Tibial nerve (tissue), 4 donors: ENCODE data around the gene L3MBTL2. TPM values are rescaled to one million over a fixed set of nuclear protein-coding genes. Genes with fewer than 3 reads are reported as not detected.

Experiments used
- DNase-seq, 2 donors: peaks; one replicate each; pipeline ENCODE4 v3.0.0-alpha.2; 2019; ENCODE audit warnings: low spot score in 2 of 2
- H3K27ac ChIP-seq, 4 donors: fragments of 200-600 bp; sonication (generic) in 3 of 4; one replicate each; pipeline ENCODE4 v1.5.1; 2017 to 2019; ENCODE audit warnings: mild to moderate bottlenecking in 1 of 4
- H3K27me3 ChIP-seq, 2 donors: fragments of 200-600 bp; sonication (generic) in 1 of 2; one replicate each; pipeline versions ENCODE4 v1.5.1 to v1.6.0; 2017 to 2019
- H3K36me3 ChIP-seq, 3 donors: fragments of 200-600 bp; sonication (generic); one replicate each; pipeline ENCODE4 v1.5.1; 2018 to 2019
- H3K4me1 ChIP-seq, 4 donors: fragments of 200-600 bp; sonication (generic) in 3 of 4; one replicate each; pipeline ENCODE4 v1.5.1; 2017 to 2019
- H3K4me3 ChIP-seq, 4 donors: fragments of 200-600 bp; sonication (generic) in 3 of 4; one replicate each; pipeline ENCODE4 v1.5.1; 2017 to 2019; ENCODE audit warnings: mild to moderate bottlenecking in 1 of 4, moderate library complexity in 1 of 4
- H3K9me3 ChIP-seq, 4 donors: fragments of 200-600 bp; sonication (generic) in 3 of 4; one replicate each; pipeline ENCODE4 v1.5.1; 2017 to 2019
- EP300 ChIP-seq, 2 donors: sonication (generic); formaldehyde crosslinking; IDR thresholded peaks; one replicate each; pipeline ENCODE4 v1.6.1; 2017; ENCODE audit warnings: antibody characterized with exemption in 2 of 2, mild to moderate bottlenecking in 1 of 2
- POLR2A ChIP-seq, 2 donors: fragments of 450-650 bp; IDR thresholded peaks; one replicate each; pipeline ENCODE4 v1.6.1; 2017; ENCODE audit warnings: antibody characterized with exemption in 2 of 2, mild to moderate bottlenecking in 2 of 2, moderate library complexity in 2 of 2
- WGBS, 2 donors: methylation state at CpG; one replicate each; pipeline ENCODE4 v1.1.5; 2018; 5-methylcytosine and 5-hydroxymethylcytosine counted together
- total RNA-seq, 4 donors: library from RNA; depleted of rRNA; stranded (reverse); fragments of >200 nt; gene quantifications; one replicate each; pipeline ENCODE4 v1.1.0, GENCODE V29; 2016
- TF ChIP-seq, protein P1 (sequence below), 5 experiments: fragments of 200-600 bp in 3 of 5; fragments of 450-650 bp in 2 of 5; sonication (generic) in 3 of 5; IDR thresholded peaks; one replicate each; pipeline ENCODE4 v1.5.1; 2016 to 2019; ENCODE audit warnings: antibody characterized with exemption in 5 of 5, mild to moderate bottlenecking in 3 of 5, moderate library complexity in 2 of 5

L3MBTL2 gene
- total RNA-seq, 4 donors from 2014 or later = 21.2 to 27.4 (median 24.3) TPM

DNA sequence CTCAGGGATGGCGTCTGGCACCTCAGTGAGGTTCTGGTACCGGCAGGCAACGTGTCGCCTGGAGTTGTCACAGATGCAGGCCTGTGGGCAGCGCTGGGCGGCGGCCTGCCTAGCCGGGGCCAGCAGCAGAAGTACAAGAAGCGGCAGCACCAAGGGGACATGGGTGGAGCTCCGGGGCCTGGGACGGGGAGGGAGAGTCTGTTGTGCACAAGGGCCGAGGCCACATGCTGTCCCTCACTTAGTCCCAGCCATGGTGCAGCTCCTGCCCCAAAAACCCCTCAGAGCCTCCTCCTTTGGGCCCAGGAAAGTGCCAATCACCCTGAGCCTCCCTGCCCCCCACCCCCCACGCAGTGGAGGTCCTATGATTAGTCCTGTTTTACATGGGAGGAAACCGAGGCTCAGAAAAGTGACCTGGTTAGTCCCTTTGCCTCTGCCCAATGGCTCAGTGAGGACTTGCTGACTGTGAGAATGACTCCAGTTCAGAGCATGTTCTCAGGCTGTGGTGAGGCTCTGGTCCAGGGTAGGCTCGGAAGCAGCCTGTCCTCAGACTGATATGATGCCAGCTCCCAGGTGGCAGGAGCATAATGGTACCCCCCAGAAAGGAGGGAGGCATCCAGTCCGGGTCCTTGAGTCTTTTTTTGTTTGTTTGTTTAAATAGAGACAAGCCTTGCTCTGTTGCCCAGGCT, 34.5 kb downstream of the L3MBTL2 start:
- Histone ChIP-seq H3K36me3 (peaks cover 0 to 22% (median 0%) of the 10 kb centered on the region in 3 donors), H3K27me3 (no peaks in the 10 kb centered on the region), H3K27ac (peak overlapping the region; percentile 70 to 96 (median 88)), H3K9me3 (no peaks in the 10 kb centered on the region), H3K4me1 (peaks cover 0 to 39% (median 17%) of the 10 kb centered on the region in 4 donors), H3K4me3 (no peak overlapping the region)
- TF ChIP-seq EP300 (IDR thresholded peaks at IDR 0.05) = peak in 1 of 2 donors; percentile 18
- TF ChIP-seq, protein P1, sequence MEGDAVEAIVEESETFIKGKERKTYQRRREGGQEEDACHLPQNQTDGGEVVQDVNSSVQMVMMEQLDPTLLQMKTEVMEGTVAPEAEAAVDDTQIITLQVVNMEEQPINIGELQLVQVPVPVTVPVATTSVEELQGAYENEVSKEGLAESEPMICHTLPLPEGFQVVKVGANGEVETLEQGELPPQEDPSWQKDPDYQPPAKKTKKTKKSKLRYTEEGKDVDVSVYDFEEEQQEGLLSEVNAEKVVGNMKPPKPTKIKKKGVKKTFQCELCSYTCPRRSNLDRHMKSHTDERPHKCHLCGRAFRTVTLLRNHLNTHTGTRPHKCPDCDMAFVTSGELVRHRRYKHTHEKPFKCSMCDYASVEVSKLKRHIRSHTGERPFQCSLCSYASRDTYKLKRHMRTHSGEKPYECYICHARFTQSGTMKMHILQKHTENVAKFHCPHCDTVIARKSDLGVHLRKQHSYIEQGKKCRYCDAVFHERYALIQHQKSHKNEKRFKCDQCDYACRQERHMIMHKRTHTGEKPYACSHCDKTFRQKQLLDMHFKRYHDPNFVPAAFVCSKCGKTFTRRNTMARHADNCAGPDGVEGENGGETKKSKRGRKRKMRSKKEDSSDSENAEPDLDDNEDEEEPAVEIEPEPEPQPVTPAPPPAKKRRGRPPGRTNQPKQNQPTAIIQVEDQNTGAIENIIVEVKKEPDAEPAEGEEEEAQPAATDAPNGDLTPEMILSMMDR (IDR thresholded peaks at IDR 0.05) = no peak
- no peak for TF ChIP-seq POLR2A (IDR thresholded peaks at IDR 0.05)
- no peak for DNase-seq
- WGBS, 2 donors = 66 to 74% methylated on average over 14 to 16 of the region's 16 CpGs

DNA sequence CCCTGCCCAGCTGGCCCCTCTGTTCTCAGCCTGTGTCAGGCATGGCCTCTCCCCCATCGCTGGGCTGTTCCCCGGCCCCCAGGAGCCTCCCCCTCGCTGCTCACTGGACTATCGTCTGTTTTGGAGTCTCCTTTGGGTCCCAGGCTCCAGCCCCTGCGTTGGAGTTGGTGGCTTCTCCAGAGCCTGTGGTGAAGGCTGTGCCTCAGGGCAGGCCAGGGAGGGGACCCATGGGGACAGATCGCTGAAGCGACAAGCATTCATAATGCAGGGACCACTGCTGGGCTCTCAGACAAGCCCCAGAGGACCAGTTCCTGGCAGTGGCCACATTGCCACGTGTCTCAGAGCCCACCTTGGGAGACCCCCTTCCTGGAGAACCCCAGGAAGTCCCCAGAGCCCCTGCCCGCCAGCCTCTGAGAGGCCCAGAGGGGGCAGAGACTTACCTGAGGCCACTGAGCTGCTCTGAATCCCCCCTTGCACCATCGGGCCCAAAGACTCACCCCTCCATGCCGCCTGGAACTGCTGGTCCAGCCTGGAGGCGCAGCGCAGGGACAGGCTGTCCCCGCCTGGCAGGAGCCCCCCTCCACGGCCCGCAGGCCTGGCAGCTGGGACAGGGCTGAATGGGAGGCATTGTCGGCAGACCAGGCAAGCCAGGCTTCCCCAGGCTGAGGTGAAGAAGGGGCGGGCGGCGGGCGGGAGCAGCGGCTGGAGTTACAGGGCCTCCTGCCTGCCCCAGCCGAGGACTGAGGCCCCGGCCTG, 35.4 kb downstream of the L3MBTL2 start, which contains the start of gene CHADL:
TSS of gene CHADL (minus strand) at position 555 of the 756 bp plus-strand sequence. CDS start at position 505, 50 bp downstream.
- Histone ChIP-seq H3K27ac (peak within 1 kb of the TSS; percentile 70 to 96 (median 88)), H3K4me1 (peaks cover 0 to 39% (median 17%) of the 10 kb centered on the region in 4 donors), H3K9me3 (no peaks in the 10 kb centered on the region), H3K4me3 (peak within 1 kb of the TSS in 2 of 4 donors; percentile 15 to 16), H3K27me3 (no peaks in the 10 kb centered on the region), H3K36me3 (peaks cover 0 to 24% (median 0%) of the 10 kb centered on the region in 3 donors)
- TF ChIP-seq EP300 (IDR thresholded peaks at IDR 0.05) (peak in 1 of 2 donors; percentile 86), POLR2A (IDR thresholded peaks at IDR 0.05) (peak in 1 of 2 donors; percentile 45)
- TF ChIP-seq, protein P1 (IDR thresholded peaks at IDR 0.05) = peak in 2 of 5 experiments; percentile 6 to 20
- 28 to 45% methylated on average over 2 to 14 of the region's 24 CpGs for WGBS, 2 donors
- peak in 1 of 2 donors; percentile 37 for DNase-seq

DNA sequence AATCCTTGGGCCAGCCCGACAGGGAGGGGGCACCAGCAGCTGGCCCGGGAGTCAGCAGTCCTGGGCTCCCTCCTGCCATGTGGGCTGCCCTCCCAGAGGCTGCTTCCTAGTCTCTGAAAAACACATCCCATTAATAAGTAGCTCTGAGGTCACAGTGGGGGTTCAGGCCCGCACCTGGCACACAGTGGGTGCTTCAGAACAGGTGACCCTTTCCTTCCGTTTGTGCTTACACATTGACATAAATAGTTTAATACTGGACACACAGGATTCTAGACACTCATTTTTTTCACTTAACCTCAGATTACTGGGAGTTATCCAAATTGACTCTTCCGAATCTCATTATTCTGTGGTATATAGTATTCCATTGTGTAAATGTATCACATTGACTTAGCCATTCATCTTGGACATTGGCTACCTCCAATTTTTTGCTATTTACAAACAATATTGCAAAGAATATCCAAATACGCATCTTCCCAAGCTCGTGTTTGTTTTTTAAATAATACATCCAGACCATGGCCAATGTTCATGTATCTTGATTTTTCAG, 36.1 kb downstream of the L3MBTL2 start:
- Histone ChIP-seq H3K4me1 (peaks cover 0 to 38% (median 17%) of the 10 kb centered on the region in 4 donors), H3K4me3 (no peak overlapping the region), H3K36me3 (peaks cover 0 to 30% (median 4%) of the 10 kb centered on the region in 3 donors), H3K27ac (peak overlapping the region; percentile 34 to 96 (median 76)), H3K27me3 (no peaks in the 10 kb centered on the region), H3K9me3 (no peaks in the 10 kb centered on the region)
- WGBS, 2 donors = 76 to 79% methylated on average over 5 to 6 of the region's 7 CpGs
- TF ChIP-seq POLR2A (IDR thresholded peaks at IDR 0.05) (peak in 1 of 2 donors; percentile 7), EP300 (IDR thresholded peaks at IDR 0.05) (no peak)
- TF ChIP-seq, protein P1 (IDR thresholded peaks at IDR 0.05) = no peak
- no peak for DNase-seq

DNA sequence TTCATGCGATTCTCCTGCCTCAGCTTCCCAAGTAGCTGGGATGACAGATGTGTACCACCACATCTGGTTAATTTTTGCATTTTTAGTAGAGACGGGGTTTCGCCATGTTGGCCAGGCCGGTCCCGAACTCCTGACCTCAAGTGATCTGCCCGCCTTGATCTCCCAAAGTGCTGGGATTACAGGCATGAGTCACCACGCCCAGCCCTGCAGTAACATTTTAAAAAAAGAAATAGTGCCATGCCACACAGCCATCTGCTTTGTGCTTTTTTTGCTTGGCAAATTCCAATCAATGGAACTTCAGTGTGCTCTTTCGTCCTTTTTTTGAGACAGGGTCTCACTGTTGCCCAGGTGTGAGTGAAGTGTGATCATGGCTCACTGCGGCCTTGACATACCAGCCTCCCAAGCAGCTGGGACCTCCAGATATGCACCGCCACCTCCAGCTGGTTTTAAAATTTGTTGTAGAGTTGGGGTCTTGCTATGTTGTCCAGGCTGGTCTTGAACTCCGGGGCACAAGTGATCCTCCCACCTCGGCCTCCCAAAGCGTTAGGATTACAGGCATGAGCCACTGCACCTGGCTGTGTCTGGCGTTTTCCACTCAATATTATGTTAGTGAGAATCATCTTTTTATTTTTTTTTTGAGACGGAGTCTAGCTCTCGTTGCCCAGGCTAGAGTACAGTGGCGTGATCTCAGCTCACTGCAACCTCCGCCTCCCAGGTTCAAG, 37.4 kb downstream of the L3MBTL2 start:
- Histone ChIP-seq H3K9me3 (no peaks in the 10 kb centered on the region), H3K4me1 (peaks cover 0 to 24% (median 9%) of the 10 kb centered on the region in 4 donors), H3K36me3 (peaks cover 0 to 42% (median 8%) of the 10 kb centered on the region in 3 donors), H3K27me3 (no peaks in the 10 kb centered on the region), H3K4me3 (no peak overlapping the region), H3K27ac (no peak overlapping the region)
- no peak for DNase-seq
- WGBS, 2 donors = 87 to 89% methylated on average over 18 of the region's 18 CpGs
- TF ChIP-seq, protein P1 (IDR thresholded peaks at IDR 0.05) = no peak
- TF ChIP-seq POLR2A (IDR thresholded peaks at IDR 0.05) (no peak), EP300 (IDR thresholded peaks at IDR 0.05) (no peak)
